ENCODE measurements around the gene EPB41L1. TPM values are rescaled to one million over a fixed set of nuclear protein-coding genes. Genes with fewer than 3 reads are reported as not detected.
"Not testable (repeated sequence)": the region's sequence is repeated elsewhere in the genome, so short reads cannot be mapped to it uniquely, and the experiment has no call there.

The EPB41L1 gene
- total RNA-seq, 3 donors from 2014 or later (not counting 1 experiment from before 2014, with no cell fraction given): 0.21 to 0.29 TPM; not detected in 1

DNA sequence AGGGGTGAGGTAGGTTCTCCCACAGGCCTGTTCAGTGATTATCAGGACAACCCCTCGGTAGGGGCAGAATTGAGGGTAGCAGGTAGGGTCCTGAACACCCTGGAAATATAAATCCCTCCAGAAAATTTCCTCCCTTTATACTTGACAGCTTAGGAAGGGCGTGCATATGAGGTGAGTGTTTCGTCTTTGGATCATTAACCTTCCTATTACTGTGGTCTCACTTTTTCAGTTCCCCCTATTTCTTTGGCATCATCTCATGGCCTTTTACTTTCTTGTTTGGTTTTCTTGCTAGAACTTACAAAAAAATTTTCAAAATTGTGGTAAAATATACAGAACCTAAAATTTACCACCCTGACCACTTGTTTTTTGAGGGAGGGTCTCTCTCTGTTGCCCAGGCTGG, 18.7 kb upstream of the EPB41L1 start:
- WGBS (ENCODE audit: insufficient coverage): no CpG with 5 or more reads among the region's 3 CpGs
- Mint-ChIP-seq H3K27ac (no peak overlapping the region), H3K4me1 (no peaks in the 10 kb centered on the region), H3K27me3 (ENCODE audit: low read depth in 2 of 2) (peaks cover 0 to 9% of the 10 kb centered on the region in 2 donors), H3K36me3 (no peaks in the 10 kb centered on the region), H3K4me3 (no peak overlapping the region), H3K9me3 (no peaks in the 10 kb centered on the region)
- ATAC-seq (no peak), DNase-seq (no peak)
- intact Hi-C loops (cut with micrococcal nuclease): no loop called here
- Histone ChIP-seq H3K9me3 (ENCODE audit: control insufficient read depth, insufficient read depth, low read length) (no peaks in the 10 kb centered on the region), H3K27ac (ENCODE audit: low read length) (no peak overlapping the region), H3K4me3 (ENCODE audit: low read length) (no peak overlapping the region), H3K27me3 (ENCODE audit: control insufficient read depth, insufficient read depth, low read length) (no peaks in the 10 kb centered on the region), H3K36me3 (ENCODE audit: control insufficient read depth, insufficient read depth, low read length) (no peaks in the 10 kb centered on the region), H3K4me1 (ENCODE audit: control insufficient read depth, insufficient read depth, low read length) (no peaks in the 10 kb centered on the region)
- TF ChIP-seq, protein P1, sequence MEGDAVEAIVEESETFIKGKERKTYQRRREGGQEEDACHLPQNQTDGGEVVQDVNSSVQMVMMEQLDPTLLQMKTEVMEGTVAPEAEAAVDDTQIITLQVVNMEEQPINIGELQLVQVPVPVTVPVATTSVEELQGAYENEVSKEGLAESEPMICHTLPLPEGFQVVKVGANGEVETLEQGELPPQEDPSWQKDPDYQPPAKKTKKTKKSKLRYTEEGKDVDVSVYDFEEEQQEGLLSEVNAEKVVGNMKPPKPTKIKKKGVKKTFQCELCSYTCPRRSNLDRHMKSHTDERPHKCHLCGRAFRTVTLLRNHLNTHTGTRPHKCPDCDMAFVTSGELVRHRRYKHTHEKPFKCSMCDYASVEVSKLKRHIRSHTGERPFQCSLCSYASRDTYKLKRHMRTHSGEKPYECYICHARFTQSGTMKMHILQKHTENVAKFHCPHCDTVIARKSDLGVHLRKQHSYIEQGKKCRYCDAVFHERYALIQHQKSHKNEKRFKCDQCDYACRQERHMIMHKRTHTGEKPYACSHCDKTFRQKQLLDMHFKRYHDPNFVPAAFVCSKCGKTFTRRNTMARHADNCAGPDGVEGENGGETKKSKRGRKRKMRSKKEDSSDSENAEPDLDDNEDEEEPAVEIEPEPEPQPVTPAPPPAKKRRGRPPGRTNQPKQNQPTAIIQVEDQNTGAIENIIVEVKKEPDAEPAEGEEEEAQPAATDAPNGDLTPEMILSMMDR (IDR thresholded peaks at IDR 0.05): no peak

DNA sequence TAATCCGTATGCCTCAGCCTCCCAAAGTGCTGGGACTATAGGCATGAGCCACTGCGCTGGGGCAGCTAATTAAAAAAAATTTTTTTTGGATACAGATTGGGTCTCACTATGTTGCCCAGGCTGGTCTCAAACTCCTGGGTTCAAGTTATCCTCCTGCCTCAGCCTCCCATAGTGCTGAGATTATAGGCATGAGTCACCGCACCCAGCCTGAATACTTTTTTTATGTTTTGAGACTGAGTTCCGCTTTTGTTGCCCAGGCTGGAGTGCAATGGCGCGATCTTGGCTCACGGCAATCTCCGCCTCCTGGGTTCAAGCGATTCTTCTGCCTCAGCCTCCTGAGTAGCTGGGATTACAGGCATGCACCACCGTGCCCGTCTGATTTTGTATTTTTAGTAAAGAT, 17.2 kb upstream of the EPB41L1 start:
- H3K4me3 ChIP-seq (ENCODE audit: low read length); intact Hi-C loops (cut with micrococcal nuclease); H3K27ac Mint-ChIP-seq: not testable (repeated sequence)

DNA sequence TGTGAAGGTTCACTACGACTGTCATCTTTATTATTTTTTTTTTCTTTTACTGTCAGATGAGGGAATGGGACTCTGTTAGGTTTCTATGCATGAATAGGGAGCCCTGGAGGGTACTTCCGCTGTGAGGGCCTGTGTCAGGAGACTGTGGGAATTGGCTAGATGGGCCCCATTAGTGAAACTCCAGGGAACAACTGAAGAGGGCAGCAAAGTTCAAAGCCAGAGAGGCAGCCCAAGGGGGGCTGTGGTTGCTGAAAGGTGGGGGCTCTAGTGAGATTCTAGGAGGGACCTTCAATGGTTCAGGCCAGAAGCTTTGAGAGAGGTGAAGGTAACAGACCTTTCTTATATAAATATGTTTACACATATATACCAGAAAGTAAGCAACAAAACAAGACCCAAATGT, 13.2 kb upstream of the EPB41L1 start:
- H3K9me3 Mint-ChIP-seq: no peaks in the 10 kb centered on the region
- no peak for DNase-seq
- no peaks in the 10 kb centered on the region for H3K36me3 Mint-ChIP-seq
- H3K27ac Mint-ChIP-seq: no peak overlapping the region
- Histone ChIP-seq H3K4me1 (ENCODE audit: control insufficient read depth, insufficient read depth, low read length) (peaks cover 11% of the 10 kb centered on the region), H3K36me3 (ENCODE audit: control insufficient read depth, insufficient read depth, low read length) (no peaks in the 10 kb centered on the region), H3K27me3 (ENCODE audit: control insufficient read depth, insufficient read depth, low read length) (no peaks in the 10 kb centered on the region), H3K4me3 (ENCODE audit: low read length) (no peak overlapping the region), H3K27ac (ENCODE audit: low read length) (no peak overlapping the region), H3K9me3 (ENCODE audit: control insufficient read depth, insufficient read depth, low read length) (no peaks in the 10 kb centered on the region)
- H3K27me3 Mint-ChIP-seq (ENCODE audit: low read depth in 2 of 2): peaks cover 10 to 19% of the 10 kb centered on the region in 2 donors
- intact Hi-C loops (cut with micrococcal nuclease): no loop called here
- H3K4me3 Mint-ChIP-seq: no peak overlapping the region
- peaks cover 0 to 11% of the 10 kb centered on the region in 2 donors for H3K4me1 Mint-ChIP-seq
- 98% methylated on average over 2 of the region's 2 CpGs for WGBS (ENCODE audit: insufficient coverage)
- TF ChIP-seq, protein P1 (IDR thresholded peaks at IDR 0.05): no peak
- no peak for ATAC-seq

More for the DNA sequence above, 17.2 kb upstream of the EPB41L1 start:
- H3K27ac ChIP-seq (ENCODE audit: low read length); H3K4me1 Mint-ChIP-seq; H3K36me3 Mint-ChIP-seq; DNase-seq; ATAC-seq; H3K4me3 Mint-ChIP-seq; H3K9me3 ChIP-seq (ENCODE audit: control insufficient read depth, insufficient read depth, low read length); H3K36me3 ChIP-seq (ENCODE audit: control insufficient read depth, insufficient read depth, low read length); H3K9me3 Mint-ChIP-seq; H3K27me3 ChIP-seq (ENCODE audit: control insufficient read depth, insufficient read depth, low read length); H3K4me1 ChIP-seq (ENCODE audit: control insufficient read depth, insufficient read depth, low read length): not testable (repeated sequence)
- peaks cover 0 to 11% of the 10 kb centered on the region in 2 donors for H3K27me3 Mint-ChIP-seq (ENCODE audit: low read depth in 2 of 2)
- WGBS (ENCODE audit: insufficient coverage): 90% methylated on average over 11 of the region's 11 CpGs

DNA sequence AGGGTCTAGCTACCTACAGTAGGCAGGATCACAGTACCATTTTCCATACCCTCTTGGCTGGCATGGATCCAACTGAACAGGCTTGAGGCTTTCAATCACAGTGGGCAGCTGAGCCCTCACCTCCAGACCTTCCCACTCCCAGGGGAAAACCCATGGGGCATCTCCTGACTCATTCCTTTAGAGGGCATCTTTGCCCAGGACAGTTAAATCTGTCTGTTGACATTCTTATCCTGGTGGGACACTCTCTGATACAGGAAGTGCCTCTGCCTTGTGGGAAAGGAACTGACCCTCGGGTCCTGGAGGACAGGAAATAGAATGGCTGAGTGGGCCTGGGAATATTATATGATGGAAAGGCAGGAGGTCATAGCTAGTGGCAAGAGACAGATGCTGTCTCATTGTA, 10.2 kb upstream of the EPB41L1 start:
- Histone ChIP-seq H3K4me1 (ENCODE audit: control insufficient read depth, insufficient read depth, low read length) (peaks cover 11% of the 10 kb centered on the region), H3K36me3 (ENCODE audit: control insufficient read depth, insufficient read depth, low read length) (no peaks in the 10 kb centered on the region), H3K9me3 (ENCODE audit: control insufficient read depth, insufficient read depth, low read length) (no peaks in the 10 kb centered on the region), H3K27me3 (ENCODE audit: control insufficient read depth, insufficient read depth, low read length) (no peaks in the 10 kb centered on the region), H3K4me3 (ENCODE audit: low read length) (no peak overlapping the region), H3K27ac (ENCODE audit: low read length) (no peak overlapping the region)
- H3K9me3 Mint-ChIP-seq: no peaks in the 10 kb centered on the region
- TF ChIP-seq, protein P1 (IDR thresholded peaks at IDR 0.05): no peak
- ATAC-seq (no peak), DNase-seq (no peak)
- intact Hi-C loops (cut with micrococcal nuclease): no loop called here
- no peak overlapping the region for H3K27ac Mint-ChIP-seq
- WGBS (ENCODE audit: insufficient coverage): 12% methylated on average over 1 of the region's 1 CpG
- no peaks in the 10 kb centered on the region for H3K36me3 Mint-ChIP-seq
- H3K4me1 Mint-ChIP-seq: peaks cover 0 to 11% of the 10 kb centered on the region in 2 donors
- no peak overlapping the region for H3K4me3 Mint-ChIP-seq
- peaks cover 17 to 19% of the 10 kb centered on the region in 2 donors for H3K27me3 Mint-ChIP-seq (ENCODE audit: low read depth in 2 of 2)

Data from natural killer cell (primary cell).